Measurements from ENCODE around the gene EPHB1. TPM values are rescaled to one million over a fixed set of nuclear protein-coding genes. Genes with fewer than 3 reads are reported as not detected.

The EPHB1 gene
- total RNA-seq, 1 donor from 2014 or later = 1.6 TPM

- no peak for DNase-seq
- intact Hi-C loops (cut with DNase I) = no loop called here
Measured at GRCh38 chr3:134972836-134973455, 177.9 kb downstream of the EPHB1 start.

DNA sequence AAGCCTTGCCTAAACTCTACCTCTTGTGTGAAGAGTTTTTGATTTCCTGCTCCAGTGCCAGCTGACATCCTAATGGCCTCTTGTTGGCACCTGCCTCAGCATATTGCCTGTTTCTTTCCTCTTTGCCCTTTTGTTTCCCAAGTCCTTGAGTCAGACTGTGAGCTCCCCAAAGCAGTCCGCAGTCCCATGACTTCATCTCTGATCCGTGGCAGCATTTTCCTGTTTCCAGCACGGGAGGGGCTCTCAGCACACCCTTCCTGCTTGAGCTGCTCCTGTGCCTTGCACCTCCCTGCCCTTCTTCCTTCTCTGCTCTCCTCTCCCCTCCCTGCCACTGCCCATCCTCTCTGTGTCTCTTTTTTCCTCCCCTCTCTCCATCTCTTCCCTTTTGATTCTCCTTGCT is 179.6 kb downstream of the EPHB1 start:
- H3K27me3 ChIP-seq = no peaks in the 10 kb centered on the region
- H3K36me3 ChIP-seq = no peaks in the 10 kb centered on the region
- no peaks in the 10 kb centered on the region for H3K9me3 ChIP-seq
- H3K27ac ChIP-seq = no peak overlapping the region
- ATAC-seq (peak; percentile 41), DNase-seq (no peak)
- H3K4me1 ChIP-seq = no peaks in the 10 kb centered on the region
- H3K4me3 ChIP-seq = no peak overlapping the region
- intact Hi-C loops (cut with DNase I) = no loop called here
- no peak for TF ChIP-seq CTCF (IDR thresholded peaks at IDR 0.05)

More at GRCh38 chr3:134972836-134973455, 177.9 kb downstream of the EPHB1 start:
- H3K9me3 ChIP-seq = no peaks in the 10 kb centered on the region
- ATAC-seq = no peak
- no peaks in the 10 kb centered on the region for H3K4me1 ChIP-seq
- no peak overlapping the region for H3K27ac ChIP-seq
- H3K4me3 ChIP-seq = no peak overlapping the region
- no peaks in the 10 kb centered on the region for H3K27me3 ChIP-seq
- no peaks in the 10 kb centered on the region for H3K36me3 ChIP-seq
- no peak for TF ChIP-seq CTCF (IDR thresholded peaks at IDR 0.05)

DNA sequence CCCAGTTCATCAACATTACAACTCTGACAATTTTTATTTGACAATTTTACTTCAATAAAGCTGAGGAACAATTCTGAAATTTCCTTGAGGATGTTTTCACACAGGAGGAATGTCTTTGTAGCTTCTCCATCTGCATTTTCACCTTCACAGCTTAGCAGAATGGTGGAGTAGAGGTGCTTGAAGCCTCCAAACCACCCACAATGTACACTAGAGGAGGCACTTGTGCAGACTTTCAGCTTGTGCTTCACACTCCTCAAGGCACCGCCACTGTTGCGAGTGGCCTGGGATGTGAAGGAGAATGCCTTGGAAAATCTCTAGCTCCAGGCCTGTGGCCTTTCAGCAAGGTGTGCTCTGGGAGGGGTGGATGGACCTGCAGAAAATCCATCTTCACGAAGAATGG is 181.9 kb downstream of the EPHB1 start:
- ATAC-seq (no peak), DNase-seq (no peak)
- Histone ChIP-seq H3K27me3 (no peaks in the 10 kb centered on the region), H3K9me3 (no peaks in the 10 kb centered on the region), H3K4me1 (no peaks in the 10 kb centered on the region), H3K4me3 (no peak overlapping the region), H3K36me3 (no peaks in the 10 kb centered on the region), H3K27ac (no peak overlapping the region)
- TF ChIP-seq CTCF (IDR thresholded peaks at IDR 0.05) = no peak
- intact Hi-C loops (cut with DNase I) = no loop called here

GRCh38 chr3:134978658-134979057 is 183.6 kb downstream of the EPHB1 start:
- Histone ChIP-seq H3K4me1 (no peaks in the 10 kb centered on the region), H3K36me3 (no peaks in the 10 kb centered on the region), H3K9me3 (no peaks in the 10 kb centered on the region), H3K27ac (no peak overlapping the region), H3K4me3 (no peak overlapping the region), H3K27me3 (no peaks in the 10 kb centered on the region)
- TF ChIP-seq CTCF (IDR thresholded peaks at IDR 0.05) = no peak
- no peak for DNase-seq
- no peak for ATAC-seq
- intact Hi-C loops (cut with DNase I) = no loop called here

DNA sequence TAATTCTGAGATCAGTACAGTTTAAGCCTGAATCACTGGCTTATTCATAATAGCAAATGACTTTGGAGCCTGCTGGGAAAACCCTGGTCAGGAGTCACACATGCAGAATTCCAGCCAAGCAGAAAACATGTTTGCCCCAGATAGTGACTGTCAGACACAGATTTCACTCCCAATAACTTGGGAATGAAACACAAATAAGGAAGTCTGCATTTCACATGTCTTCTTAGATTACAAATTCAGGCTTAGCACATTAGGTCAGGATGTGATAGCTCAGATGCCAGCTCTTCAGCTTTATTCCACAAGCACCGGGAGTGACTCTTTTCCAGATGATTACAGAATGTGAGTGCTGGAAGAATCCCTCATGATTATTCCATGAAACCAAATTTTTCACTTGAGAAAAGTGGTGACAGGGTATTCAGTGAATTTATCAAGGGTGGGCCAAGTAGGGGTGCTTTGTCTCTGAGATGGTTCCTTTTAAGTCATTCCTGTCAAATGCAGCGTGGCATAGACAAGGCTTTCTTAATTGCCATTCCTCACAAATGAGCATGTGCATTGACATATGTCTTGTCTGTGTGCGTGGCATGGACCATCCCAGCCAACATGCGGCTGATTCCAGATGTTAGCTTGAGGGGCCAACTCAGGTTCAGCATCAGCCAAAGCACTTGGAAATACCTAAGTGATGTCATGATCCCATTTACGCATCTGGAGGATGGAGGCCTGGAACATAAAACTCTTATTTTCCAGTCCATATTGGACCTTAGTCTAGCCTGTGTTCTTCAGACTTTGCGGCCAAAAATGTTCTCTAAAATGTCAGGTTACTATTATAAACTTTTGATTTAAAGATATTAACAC is 191.0 kb downstream of the EPHB1 start:
- H3K4me1 ChIP-seq = no peaks in the 10 kb centered on the region
- no peak for ATAC-seq
- no peak for TF ChIP-seq CTCF (IDR thresholded peaks at IDR 0.05)
- H3K27ac ChIP-seq = no peak overlapping the region
- H3K4me3 ChIP-seq = no peak overlapping the region
- no peak for DNase-seq
- no peaks in the 10 kb centered on the region for H3K9me3 ChIP-seq
- H3K27me3 ChIP-seq = no peaks in the 10 kb centered on the region
- no peaks in the 10 kb centered on the region for H3K36me3 ChIP-seq
- intact Hi-C loops (cut with DNase I) = no loop called here

Measured in upper lobe of right lung (tissue), 1 donor.